Measurements from ENCODE around the gene CCL1.

CCL1 gene

GRCh38 chr17:34363183-34363661, at the start of gene CCL1:
TSS of gene CCL1 (minus strand) at chr17:34363233. CDS start at chr17:34363161, 72 bp downstream.
- Histone ChIP-seq H3K9ac (ENCODE audit: low read depth in 1 of 2, low read length in 2 of 2) (no peak within 1 kb of the TSS), H3K9me3 (ENCODE audit: control insufficient read depth in 1 of 2, low read length in 2 of 2) (no peaks in the 10 kb centered on the region), H3K27me3 (ENCODE audit: control insufficient read depth in 1 of 2, insufficient read depth in 2 of 2, low read length in 2 of 2) (peaks cover 0 to 3% of the 10 kb centered on the region in 2 donors), H3K4me3 (ENCODE audit: low read depth in 1 of 2, low read length in 2 of 2) (no peak within 1 kb of the TSS), H3K27ac (ENCODE audit: low read depth, low read length) (no peak within 1 kb of the TSS), H3K4me1 (ENCODE audit: control insufficient read depth in 1 of 2, insufficient read depth in 2 of 2, low read length in 2 of 2) (peaks cover 3 to 4% of the 10 kb centered on the region in 2 donors), H3K36me3 (ENCODE audit: control insufficient read depth in 1 of 2, insufficient read depth in 2 of 2, low read length in 2 of 2) (no peaks in the 10 kb centered on the region)

DNA sequence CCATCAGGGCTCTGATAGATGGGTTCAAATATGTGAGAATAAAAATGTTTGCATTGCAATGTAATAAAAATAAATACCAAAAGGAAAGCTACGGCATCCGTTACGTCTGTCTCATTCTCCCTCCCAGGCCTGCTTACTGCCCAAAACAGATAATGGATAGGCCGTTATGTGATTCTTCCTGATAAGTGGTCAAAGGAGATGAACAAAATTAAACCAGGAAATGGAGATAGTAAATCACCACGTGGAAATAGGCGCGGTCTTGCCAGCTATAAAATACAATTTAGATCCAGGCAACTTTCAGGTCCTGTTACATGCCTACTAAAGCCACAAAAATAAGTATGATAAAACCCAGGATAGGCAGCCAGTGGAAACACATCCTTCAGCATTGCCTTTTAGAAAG, 49.5 kb upstream of the CCL1 start:
- Histone ChIP-seq H3K9me3 (ENCODE audit: control insufficient read depth in 1 of 2, low read length in 2 of 2) (no peaks in the 10 kb centered on the region), H3K36me3 (ENCODE audit: control insufficient read depth in 1 of 2, insufficient read depth in 2 of 2, low read length in 2 of 2) (no peaks in the 10 kb centered on the region), H3K9ac (ENCODE audit: low read depth in 1 of 2, low read length in 2 of 2) (no peak overlapping the region), H3K4me3 (ENCODE audit: low read depth in 1 of 2, low read length in 2 of 2) (no peak overlapping the region), H3K27me3 (ENCODE audit: control insufficient read depth in 1 of 2, insufficient read depth in 2 of 2, low read length in 2 of 2) (peaks cover 3 to 8% of the 10 kb centered on the region in 2 donors), H3K4me1 (ENCODE audit: control insufficient read depth in 1 of 2, insufficient read depth in 2 of 2, low read length in 2 of 2) (no peaks in the 10 kb centered on the region), H3K27ac (ENCODE audit: low read depth, low read length) (no peak overlapping the region)

GRCh38 chr17:34411646-34412421, 48.8 kb upstream of the CCL1 start:
- Histone ChIP-seq H3K9ac (ENCODE audit: low read depth in 1 of 2, low read length in 2 of 2) (no peak overlapping the region), H3K9me3 (ENCODE audit: control insufficient read depth in 1 of 2, low read length in 2 of 2) (no peaks in the 10 kb centered on the region), H3K27ac (ENCODE audit: low read depth, low read length) (no peak overlapping the region), H3K27me3 (ENCODE audit: control insufficient read depth in 1 of 2, insufficient read depth in 2 of 2, low read length in 2 of 2) (peaks cover 3 to 8% of the 10 kb centered on the region in 2 donors), H3K4me1 (ENCODE audit: control insufficient read depth in 1 of 2, insufficient read depth in 2 of 2, low read length in 2 of 2) (no peaks in the 10 kb centered on the region), H3K4me3 (ENCODE audit: low read depth in 1 of 2, low read length in 2 of 2) (no peak overlapping the region), H3K36me3 (ENCODE audit: control insufficient read depth in 1 of 2, insufficient read depth in 2 of 2, low read length in 2 of 2) (no peaks in the 10 kb centered on the region)

- Histone ChIP-seq H3K4me1 (ENCODE audit: control insufficient read depth in 1 of 2, insufficient read depth in 2 of 2, low read length in 2 of 2) (no peaks in the 10 kb centered on the region), H3K36me3 (ENCODE audit: control insufficient read depth in 1 of 2, insufficient read depth in 2 of 2, low read length in 2 of 2) (no peaks in the 10 kb centered on the region)
Observed at GRCh38 chr17:34409352-34409751, 46.3 kb upstream of the CCL1 start.

DNA sequence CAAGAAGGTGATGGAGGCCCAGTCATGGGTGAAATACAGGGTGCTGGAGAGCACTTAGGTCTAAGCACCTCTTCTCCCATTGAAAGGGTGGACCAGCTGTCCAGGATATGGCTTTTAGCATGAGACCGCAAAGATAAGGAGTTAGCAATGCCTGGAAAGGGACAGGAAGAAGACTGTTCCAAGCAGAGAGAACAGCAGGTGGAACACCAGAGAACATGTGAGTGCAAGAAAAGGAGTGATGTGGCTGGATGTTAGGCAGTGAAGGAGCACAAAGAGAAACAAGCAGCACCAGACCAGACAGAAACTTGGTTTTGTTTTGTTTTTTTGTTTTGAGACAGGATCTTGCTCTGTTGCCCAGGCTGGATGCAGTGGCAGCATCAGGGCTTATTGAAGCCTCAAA, 45.4 kb upstream of the CCL1 start:
- peaks cover 0 to 8% of the 10 kb centered on the region in 2 donors for H3K27me3 ChIP-seq (ENCODE audit: control insufficient read depth in 1 of 2, insufficient read depth in 2 of 2, low read length in 2 of 2)

More at GRCh38 chr17:34409352-34409751, 46.3 kb upstream of the CCL1 start:
- H3K9me3 ChIP-seq (ENCODE audit: control insufficient read depth in 1 of 2, low read length in 2 of 2): no peaks in the 10 kb centered on the region
- H3K4me3 ChIP-seq (ENCODE audit: low read depth in 1 of 2, low read length in 2 of 2): no peak overlapping the region
- H3K27ac ChIP-seq (ENCODE audit: low read depth, low read length): no peak overlapping the region
- H3K9ac ChIP-seq (ENCODE audit: low read depth in 1 of 2, low read length in 2 of 2): no peak overlapping the region
- peaks cover 0 to 8% of the 10 kb centered on the region in 2 donors for H3K27me3 ChIP-seq (ENCODE audit: control insufficient read depth in 1 of 2, insufficient read depth in 2 of 2, low read length in 2 of 2)

DNA sequence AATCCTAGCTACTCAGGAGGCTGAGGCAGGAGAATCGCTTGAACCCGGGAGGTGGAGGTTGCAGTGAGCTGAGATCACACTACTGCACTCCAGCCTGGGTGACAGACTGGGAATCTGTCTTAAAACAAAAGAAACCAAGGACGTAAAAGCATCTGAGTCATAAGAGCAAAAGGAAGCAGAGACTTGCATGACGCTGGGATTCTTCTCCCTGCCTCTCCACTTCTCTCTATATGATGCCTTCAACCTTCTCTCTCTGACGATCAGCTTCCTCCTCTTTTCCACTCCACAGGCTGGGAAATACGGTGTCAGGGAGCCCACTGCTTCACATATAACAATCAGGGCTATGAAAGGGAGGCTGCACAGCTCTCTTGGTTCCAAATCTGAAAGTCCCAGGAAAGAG, 43.2 kb upstream of the CCL1 start:
- Histone ChIP-seq H3K9ac (ENCODE audit: low read depth in 1 of 2, low read length in 2 of 2) (no peak overlapping the region), H3K9me3 (ENCODE audit: control insufficient read depth in 1 of 2, low read length in 2 of 2) (no peaks in the 10 kb centered on the region), H3K4me1 (ENCODE audit: control insufficient read depth in 1 of 2, insufficient read depth in 2 of 2, low read length in 2 of 2) (no peaks in the 10 kb centered on the region), H3K4me3 (ENCODE audit: low read depth in 1 of 2, low read length in 2 of 2) (no peak overlapping the region), H3K27ac (ENCODE audit: low read depth, low read length) (no peak overlapping the region), H3K27me3 (ENCODE audit: control insufficient read depth in 1 of 2, insufficient read depth in 2 of 2, low read length in 2 of 2) (peaks cover 0 to 3% of the 10 kb centered on the region in 2 donors), H3K36me3 (ENCODE audit: control insufficient read depth in 1 of 2, insufficient read depth in 2 of 2, low read length in 2 of 2) (no peaks in the 10 kb centered on the region)

More for the DNA sequence above, 45.4 kb upstream of the CCL1 start:
- Histone ChIP-seq H3K4me3 (ENCODE audit: low read depth in 1 of 2, low read length in 2 of 2) (no peak overlapping the region), H3K9me3 (ENCODE audit: control insufficient read depth in 1 of 2, low read length in 2 of 2) (no peaks in the 10 kb centered on the region), H3K4me1 (ENCODE audit: control insufficient read depth in 1 of 2, insufficient read depth in 2 of 2, low read length in 2 of 2) (no peaks in the 10 kb centered on the region), H3K36me3 (ENCODE audit: control insufficient read depth in 1 of 2, insufficient read depth in 2 of 2, low read length in 2 of 2) (no peaks in the 10 kb centered on the region), H3K9ac (ENCODE audit: low read depth in 1 of 2, low read length in 2 of 2) (no peak overlapping the region), H3K27ac (ENCODE audit: low read depth, low read length) (no peak overlapping the region)

- Histone ChIP-seq H3K4me3 (ENCODE audit: low read depth in 1 of 2, low read length in 2 of 2) (no peak overlapping the region), H3K4me1 (ENCODE audit: control insufficient read depth in 1 of 2, insufficient read depth in 2 of 2, low read length in 2 of 2) (no peaks in the 10 kb centered on the region), H3K9ac (ENCODE audit: low read depth in 1 of 2, low read length in 2 of 2) (no peak overlapping the region), H3K36me3 (ENCODE audit: control insufficient read depth in 1 of 2, insufficient read depth in 2 of 2, low read length in 2 of 2) (no peaks in the 10 kb centered on the region), H3K9me3 (ENCODE audit: control insufficient read depth in 1 of 2, low read length in 2 of 2) (no peaks in the 10 kb centered on the region), H3K27me3 (ENCODE audit: control insufficient read depth in 1 of 2, insufficient read depth in 2 of 2, low read length in 2 of 2) (no peaks in the 10 kb centered on the region), H3K27ac (ENCODE audit: low read depth, low read length) (no peak overlapping the region)
Observed at GRCh38 chr17:34403006-34403405, 40.0 kb upstream of the CCL1 start.

GRCh38 chr17:34401165-34401564, 38.1 kb upstream of the CCL1 start:
- Histone ChIP-seq H3K9me3 (ENCODE audit: control insufficient read depth in 1 of 2, low read length in 2 of 2) (no peaks in the 10 kb centered on the region), H3K9ac (ENCODE audit: low read depth in 1 of 2, low read length in 2 of 2) (no peak overlapping the region), H3K4me3 (ENCODE audit: low read depth in 1 of 2, low read length in 2 of 2) (no peak overlapping the region), H3K27me3 (ENCODE audit: control insufficient read depth in 1 of 2, insufficient read depth in 2 of 2, low read length in 2 of 2) (no peaks in the 10 kb centered on the region), H3K36me3 (ENCODE audit: control insufficient read depth in 1 of 2, insufficient read depth in 2 of 2, low read length in 2 of 2) (no peaks in the 10 kb centered on the region), H3K4me1 (ENCODE audit: control insufficient read depth in 1 of 2, insufficient read depth in 2 of 2, low read length in 2 of 2) (no peaks in the 10 kb centered on the region), H3K27ac (ENCODE audit: low read depth, low read length) (no peak overlapping the region)

GRCh38 chr17:34400301-34400931, 37.4 kb upstream of the CCL1 start:
- no peaks in the 10 kb centered on the region for H3K27me3 ChIP-seq (ENCODE audit: control insufficient read depth in 1 of 2, insufficient read depth in 2 of 2, low read length in 2 of 2)
- H3K9me3 ChIP-seq (ENCODE audit: control insufficient read depth in 1 of 2, low read length in 2 of 2): no peaks in the 10 kb centered on the region
- H3K4me3 ChIP-seq (ENCODE audit: low read depth in 1 of 2, low read length in 2 of 2): no peak overlapping the region
- no peak overlapping the region for H3K9ac ChIP-seq (ENCODE audit: low read depth in 1 of 2, low read length in 2 of 2)
- no peaks in the 10 kb centered on the region for H3K36me3 ChIP-seq (ENCODE audit: control insufficient read depth in 1 of 2, insufficient read depth in 2 of 2, low read length in 2 of 2)
- H3K4me1 ChIP-seq (ENCODE audit: control insufficient read depth in 1 of 2, insufficient read depth in 2 of 2, low read length in 2 of 2): no peaks in the 10 kb centered on the region
- H3K27ac ChIP-seq (ENCODE audit: low read depth, low read length): no peak overlapping the region

- Histone ChIP-seq H3K9ac (ENCODE audit: low read depth in 1 of 2, low read length in 2 of 2) (no peak overlapping the region), H3K27ac (ENCODE audit: low read depth, low read length) (no peak overlapping the region), H3K4me3 (ENCODE audit: low read depth in 1 of 2, low read length in 2 of 2) (no peak overlapping the region), H3K4me1 (ENCODE audit: control insufficient read depth in 1 of 2, insufficient read depth in 2 of 2, low read length in 2 of 2) (no peaks in the 10 kb centered on the region), H3K9me3 (ENCODE audit: control insufficient read depth in 1 of 2, low read length in 2 of 2) (no peaks in the 10 kb centered on the region), H3K36me3 (ENCODE audit: control insufficient read depth in 1 of 2, insufficient read depth in 2 of 2, low read length in 2 of 2) (no peaks in the 10 kb centered on the region), H3K27me3 (ENCODE audit: control insufficient read depth in 1 of 2, insufficient read depth in 2 of 2, low read length in 2 of 2) (no peaks in the 10 kb centered on the region)
Observed at GRCh38 chr17:34399725-34400124, 36.7 kb upstream of the CCL1 start.

Data from duodenal mucosa (tissue), 2 donors.